ENCODE data around the gene PDZD7. TPM values are rescaled to one million over a fixed set of nuclear protein-coding genes. Genes with fewer than 3 reads are reported as not detected.

PDZD7 gene
- total RNA-seq, 1 donor from 2014 or later = 1.5 TPM

DNA sequence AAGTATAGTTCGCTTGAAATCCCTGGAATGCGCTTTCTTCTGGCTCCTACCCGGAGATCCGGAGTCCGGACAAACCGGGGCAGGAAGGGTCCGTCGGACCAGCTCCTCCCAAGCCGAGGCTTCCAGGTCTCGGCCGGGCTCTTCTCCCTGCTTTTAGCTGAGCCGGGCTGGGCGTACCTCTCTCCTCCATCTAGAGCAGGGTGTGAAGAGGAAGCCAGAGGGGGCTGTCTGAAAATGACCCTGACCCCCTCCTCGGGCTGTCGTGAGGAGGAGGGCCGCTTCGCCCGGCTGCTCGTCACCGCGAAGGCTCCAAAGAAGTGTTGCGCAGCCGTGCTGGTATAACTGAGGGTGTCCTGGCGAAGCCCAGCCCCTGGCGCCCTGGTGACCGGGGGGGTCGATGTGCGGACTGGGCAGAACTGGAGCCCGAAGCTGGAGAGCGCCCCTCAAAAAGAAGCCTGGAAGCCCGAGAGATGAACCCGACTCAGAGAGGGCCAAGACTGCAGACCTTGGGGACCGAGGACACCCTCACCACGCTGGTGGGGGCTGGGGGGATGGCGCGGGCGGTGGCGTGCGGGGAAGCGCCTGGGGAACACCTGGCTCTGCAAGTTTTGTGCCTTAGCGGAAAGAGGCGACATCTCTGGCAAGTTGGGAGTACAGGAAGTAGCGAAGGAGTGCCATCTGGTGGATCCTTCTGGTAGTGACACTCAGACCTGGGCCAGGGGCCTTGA, 36.6 kb upstream of the PDZD7 start:
- Mint-ChIP-seq H3K27ac (ENCODE audit: unreplicated experiment) (no peak overlapping the region), H3K4me3 (ENCODE audit: unreplicated experiment) (peak overlapping the region; percentile 87), H3K36me3 (ENCODE audit: unreplicated experiment) (no peaks in the 10 kb centered on the region), H3K9me3 (ENCODE audit: unreplicated experiment) (no peaks in the 10 kb centered on the region), H3K27me3 (ENCODE audit: unreplicated experiment) (peaks cover 17% of the 10 kb centered on the region), H3K4me1 (ENCODE audit: low read depth, unreplicated experiment) (peaks cover 8% of the 10 kb centered on the region)
- DNase-seq = peak; percentile 81
- TF ChIP-seq, protein P1, sequence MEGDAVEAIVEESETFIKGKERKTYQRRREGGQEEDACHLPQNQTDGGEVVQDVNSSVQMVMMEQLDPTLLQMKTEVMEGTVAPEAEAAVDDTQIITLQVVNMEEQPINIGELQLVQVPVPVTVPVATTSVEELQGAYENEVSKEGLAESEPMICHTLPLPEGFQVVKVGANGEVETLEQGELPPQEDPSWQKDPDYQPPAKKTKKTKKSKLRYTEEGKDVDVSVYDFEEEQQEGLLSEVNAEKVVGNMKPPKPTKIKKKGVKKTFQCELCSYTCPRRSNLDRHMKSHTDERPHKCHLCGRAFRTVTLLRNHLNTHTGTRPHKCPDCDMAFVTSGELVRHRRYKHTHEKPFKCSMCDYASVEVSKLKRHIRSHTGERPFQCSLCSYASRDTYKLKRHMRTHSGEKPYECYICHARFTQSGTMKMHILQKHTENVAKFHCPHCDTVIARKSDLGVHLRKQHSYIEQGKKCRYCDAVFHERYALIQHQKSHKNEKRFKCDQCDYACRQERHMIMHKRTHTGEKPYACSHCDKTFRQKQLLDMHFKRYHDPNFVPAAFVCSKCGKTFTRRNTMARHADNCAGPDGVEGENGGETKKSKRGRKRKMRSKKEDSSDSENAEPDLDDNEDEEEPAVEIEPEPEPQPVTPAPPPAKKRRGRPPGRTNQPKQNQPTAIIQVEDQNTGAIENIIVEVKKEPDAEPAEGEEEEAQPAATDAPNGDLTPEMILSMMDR (IDR thresholded peaks at IDR 0.05; ENCODE audit: partially characterized antibody, unreplicated experiment) = peak; percentile 88

DNA sequence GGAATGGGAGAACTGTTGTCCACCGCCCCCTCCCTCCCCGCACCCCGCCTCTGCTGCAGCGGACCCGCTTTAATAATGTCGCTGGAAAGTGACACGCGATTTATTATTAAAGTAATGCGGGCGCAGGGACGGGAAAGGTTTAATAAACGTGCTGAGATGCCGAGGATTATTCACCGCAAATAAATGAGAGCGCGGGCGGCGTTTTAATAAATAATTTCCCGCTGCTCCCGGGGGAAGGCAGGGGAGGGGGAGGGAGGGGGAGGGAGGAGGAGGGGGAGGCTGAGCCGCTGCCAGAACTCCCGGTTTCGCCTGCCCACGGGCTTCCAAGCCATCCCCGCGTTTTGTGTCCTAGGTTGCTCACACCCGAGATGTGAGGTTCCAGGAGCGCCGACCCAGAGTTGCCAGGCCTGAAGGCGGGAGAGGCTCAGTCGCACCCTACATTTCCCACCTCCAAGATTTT, 36.0 kb upstream of the PDZD7 start:
- Mint-ChIP-seq H3K9me3 (ENCODE audit: unreplicated experiment) (no peaks in the 10 kb centered on the region), H3K36me3 (ENCODE audit: unreplicated experiment) (no peaks in the 10 kb centered on the region), H3K4me3 (ENCODE audit: unreplicated experiment) (peak overlapping the region; percentile 87), H3K27ac (ENCODE audit: unreplicated experiment) (no peak overlapping the region), H3K4me1 (ENCODE audit: low read depth, unreplicated experiment) (peaks cover 5% of the 10 kb centered on the region), H3K27me3 (ENCODE audit: unreplicated experiment) (peaks cover 15% of the 10 kb centered on the region)
- TF ChIP-seq, protein P1 (IDR thresholded peaks at IDR 0.05; ENCODE audit: partially characterized antibody, unreplicated experiment) = no peak
- peak; percentile 29 for DNase-seq

DNA sequence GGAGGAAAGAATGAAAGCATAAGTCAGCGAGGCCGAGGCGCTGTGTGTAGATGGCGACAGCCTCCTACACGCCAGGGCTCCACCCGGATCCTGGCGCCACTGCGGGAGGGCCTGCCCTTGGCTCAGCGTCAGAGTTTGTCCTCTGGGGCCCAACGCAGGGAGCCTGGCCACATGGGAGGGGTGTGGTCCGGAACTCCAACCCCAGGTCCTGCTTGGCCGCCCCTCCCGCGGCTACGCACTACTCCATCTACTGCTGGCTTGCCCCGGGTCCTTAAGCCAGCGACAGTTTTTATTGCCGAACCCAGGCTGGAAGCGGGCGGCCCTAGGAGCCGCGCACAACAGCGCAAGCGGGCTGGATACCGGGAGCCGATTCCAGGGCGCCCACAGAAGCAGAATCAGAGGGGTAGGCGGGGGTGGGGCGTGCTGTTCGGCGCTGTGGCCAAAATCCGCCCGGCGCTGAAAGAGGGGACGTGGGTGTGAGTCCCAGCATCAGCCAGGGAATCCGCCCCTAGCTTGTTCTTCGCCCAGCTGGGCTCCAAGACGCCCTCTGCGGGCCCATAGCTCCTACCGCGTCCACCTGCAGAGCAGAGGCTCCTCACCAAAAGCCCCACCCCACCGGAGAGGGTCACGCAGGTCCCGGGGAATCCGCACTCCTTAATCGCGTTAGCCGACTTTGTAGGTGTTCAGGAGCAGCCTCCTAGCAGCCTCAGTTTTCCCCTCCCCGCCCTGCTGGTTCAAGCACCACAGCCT, 35.4 kb upstream of the PDZD7 start:
- Mint-ChIP-seq H3K27me3 (ENCODE audit: unreplicated experiment) (peaks cover 14% of the 10 kb centered on the region), H3K4me3 (ENCODE audit: unreplicated experiment) (peak overlapping the region; percentile 38), H3K4me1 (ENCODE audit: low read depth, unreplicated experiment) (peaks cover 3% of the 10 kb centered on the region), H3K9me3 (ENCODE audit: unreplicated experiment) (no peaks in the 10 kb centered on the region), H3K36me3 (ENCODE audit: unreplicated experiment) (no peaks in the 10 kb centered on the region), H3K27ac (ENCODE audit: unreplicated experiment) (no peak overlapping the region)
- TF ChIP-seq, protein P1 (IDR thresholded peaks at IDR 0.05; ENCODE audit: partially characterized antibody, unreplicated experiment) = no peak
- DNase-seq = peak; percentile 64

DNA sequence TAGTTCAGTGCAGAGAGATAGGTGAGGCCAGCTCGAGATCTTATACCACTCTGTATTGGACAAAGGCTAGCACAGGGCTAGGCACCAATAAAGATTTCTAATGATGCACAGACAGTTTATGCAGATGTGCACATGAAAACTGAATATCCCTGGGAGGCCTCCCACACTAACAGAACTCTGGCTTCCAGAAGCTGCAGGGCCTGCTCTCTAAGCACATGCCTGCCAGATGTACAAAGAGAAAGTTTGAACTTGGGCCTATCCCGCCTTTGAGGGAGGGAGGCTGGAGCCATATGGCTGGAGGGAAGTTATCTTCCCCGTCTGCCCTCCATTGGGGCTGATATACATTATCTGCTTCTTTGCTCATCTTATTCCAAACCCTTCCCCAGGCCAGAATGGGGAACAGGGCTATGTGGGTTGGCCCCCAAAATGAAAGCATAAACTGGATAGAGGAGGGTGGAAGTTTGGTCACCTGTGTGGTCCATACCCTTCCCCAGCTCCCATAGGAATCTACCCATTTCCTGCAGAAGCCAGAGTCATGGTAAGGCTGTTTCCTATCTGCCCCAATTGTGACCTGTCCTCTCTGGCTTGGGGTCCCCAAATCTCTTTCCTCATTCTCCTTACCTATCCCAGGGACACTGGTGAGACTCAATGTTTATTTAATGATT, 34.7 kb upstream of the PDZD7 start:
- H3K4me1 Mint-ChIP-seq (ENCODE audit: low read depth, unreplicated experiment) = peaks cover 3% of the 10 kb centered on the region
- no peak for DNase-seq
- peaks cover 14% of the 10 kb centered on the region for H3K27me3 Mint-ChIP-seq (ENCODE audit: unreplicated experiment)
- H3K36me3 Mint-ChIP-seq (ENCODE audit: unreplicated experiment) = no peaks in the 10 kb centered on the region
- H3K9me3 Mint-ChIP-seq (ENCODE audit: unreplicated experiment) = peaks cover 1% of the 10 kb centered on the region
- H3K4me3 Mint-ChIP-seq (ENCODE audit: unreplicated experiment) = peak overlapping the region; percentile 16
- no peak overlapping the region for H3K27ac Mint-ChIP-seq (ENCODE audit: unreplicated experiment)
- TF ChIP-seq, protein P1 (IDR thresholded peaks at IDR 0.05; ENCODE audit: partially characterized antibody, unreplicated experiment) = no peak
